Endothelial cell (in vitro differentiated cells): ENCODE data around the gene GALM. TPM values are rescaled to one million over a fixed set of nuclear protein-coding genes. Genes with fewer than 3 reads are reported as not detected.
A peak's percentile ranks its signal among the peaks of the same experiment; 100 is the strongest.

ENCODE experiments used
- DNase-seq: peaks from one replicate; pipeline ENCODE4 v3.0.0; 2021; ENCODE audit warnings: low spot score
- H3K27ac Mint-ChIP-seq: one replicate; pipeline ENCODE4 v1.8.0; 2021; ENCODE audit warnings: mixed read lengths, inconsistent platforms; ENCODE audit not compliant: unreplicated experiment
- H3K27me3 Mint-ChIP-seq: one replicate; pipeline ENCODE4 v1.8.0; 2021; ENCODE audit warnings: mild to moderate bottlenecking, moderate library complexity, mixed read lengths, inconsistent platforms; ENCODE audit not compliant: unreplicated experiment
- H3K36me3 Mint-ChIP-seq: one replicate; pipeline ENCODE4 v1.8.0; 2021; ENCODE audit warnings: mild to moderate bottlenecking, low read depth, mixed read lengths, inconsistent platforms; ENCODE audit not compliant: unreplicated experiment
- H3K4me1 Mint-ChIP-seq: one replicate; pipeline ENCODE4 v1.8.0; 2021; ENCODE audit warnings: mild to moderate bottlenecking, mixed read lengths, inconsistent platforms; ENCODE audit not compliant: unreplicated experiment
- H3K4me3 Mint-ChIP-seq: one replicate; pipeline ENCODE4 v1.8.0; 2021; ENCODE audit warnings: mild to moderate bottlenecking, mixed read lengths, inconsistent platforms; ENCODE audit not compliant: unreplicated experiment
- H3K9me3 Mint-ChIP-seq: one replicate; pipeline ENCODE4 v1.8.0; 2021; ENCODE audit warnings: mixed read lengths, inconsistent platforms; ENCODE audit not compliant: unreplicated experiment
- total RNA-seq: library from RNA; stranded (reverse); fragmentation: NEBNext Ultra II Directional; extraction: Animal tissue kit (Norgen Biotek cat#: 25700); gene quantifications from one replicate; pipeline ENCODE4 v1.2.1, GENCODE V29; 2021; ENCODE audit not compliant: unreplicated experiment
- TF ChIP-seq, protein P1 (sequence below): fragments of 200-600 bp; sonication (generic); IDR thresholded peaks from one replicate; pipeline ENCODE4 v1.5.0; 2021; ENCODE audit warnings: antibody characterized with exemption; ENCODE audit not compliant: unreplicated experiment

The GALM gene
- total RNA-seq, 1 donor from 2014 or later = 13.0 TPM

DNA sequence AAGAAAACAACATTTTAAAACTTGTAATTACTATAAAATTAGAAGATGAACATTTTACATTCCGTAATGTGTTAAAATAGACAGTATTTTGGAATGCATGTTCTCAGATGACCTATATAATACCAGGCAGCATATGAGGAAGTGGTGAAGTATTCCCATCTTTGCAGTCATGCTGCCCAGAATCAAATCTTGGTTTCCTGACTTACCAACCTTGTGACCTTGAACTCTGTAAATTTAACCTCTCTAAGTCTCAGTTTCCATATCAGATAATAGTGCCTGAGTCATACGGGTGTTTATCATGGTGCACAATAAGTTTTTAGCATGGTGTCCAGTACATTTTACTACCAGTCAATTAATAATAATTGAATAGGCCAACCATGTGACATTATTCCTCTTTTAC lies 7.3 kb upstream of the GALM start:
- Mint-ChIP-seq H3K9me3 (no peaks in the 10 kb centered on the region), H3K4me3 (no peak overlapping the region)
- TF ChIP-seq, protein P1, sequence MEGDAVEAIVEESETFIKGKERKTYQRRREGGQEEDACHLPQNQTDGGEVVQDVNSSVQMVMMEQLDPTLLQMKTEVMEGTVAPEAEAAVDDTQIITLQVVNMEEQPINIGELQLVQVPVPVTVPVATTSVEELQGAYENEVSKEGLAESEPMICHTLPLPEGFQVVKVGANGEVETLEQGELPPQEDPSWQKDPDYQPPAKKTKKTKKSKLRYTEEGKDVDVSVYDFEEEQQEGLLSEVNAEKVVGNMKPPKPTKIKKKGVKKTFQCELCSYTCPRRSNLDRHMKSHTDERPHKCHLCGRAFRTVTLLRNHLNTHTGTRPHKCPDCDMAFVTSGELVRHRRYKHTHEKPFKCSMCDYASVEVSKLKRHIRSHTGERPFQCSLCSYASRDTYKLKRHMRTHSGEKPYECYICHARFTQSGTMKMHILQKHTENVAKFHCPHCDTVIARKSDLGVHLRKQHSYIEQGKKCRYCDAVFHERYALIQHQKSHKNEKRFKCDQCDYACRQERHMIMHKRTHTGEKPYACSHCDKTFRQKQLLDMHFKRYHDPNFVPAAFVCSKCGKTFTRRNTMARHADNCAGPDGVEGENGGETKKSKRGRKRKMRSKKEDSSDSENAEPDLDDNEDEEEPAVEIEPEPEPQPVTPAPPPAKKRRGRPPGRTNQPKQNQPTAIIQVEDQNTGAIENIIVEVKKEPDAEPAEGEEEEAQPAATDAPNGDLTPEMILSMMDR = no peak

DNA sequence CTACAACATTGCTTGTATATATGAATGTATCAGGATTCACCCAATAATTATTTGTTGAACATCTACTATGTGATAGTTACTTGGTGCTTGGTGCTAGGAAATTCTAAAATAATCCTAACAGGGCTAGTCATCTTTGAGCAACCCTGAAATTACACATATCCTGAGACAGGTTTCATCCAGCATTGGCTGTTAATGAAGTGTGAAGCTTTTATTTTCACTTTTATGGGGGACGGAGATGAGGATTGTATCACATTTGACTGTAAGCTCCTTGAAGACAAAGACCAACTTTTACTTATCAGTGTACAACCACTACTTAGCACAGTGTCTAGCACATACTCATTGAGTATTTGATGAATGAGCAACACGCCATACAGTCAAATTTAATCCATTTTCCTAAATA lies 6.8 kb upstream of the GALM start:
- Mint-ChIP-seq H3K4me1 (no peaks in the 10 kb centered on the region), H3K4me3 (no peak overlapping the region), H3K36me3 (no peaks in the 10 kb centered on the region), H3K9me3 (no peaks in the 10 kb centered on the region), H3K27me3 (peaks cover 3% of the 10 kb centered on the region), H3K27ac (no peak overlapping the region)
- no peak for DNase-seq
- TF ChIP-seq, protein P1 = no peak

More for the DNA sequence above, 7.3 kb upstream of the GALM start:
- no peak overlapping the region for H3K27ac Mint-ChIP-seq
- no peaks in the 10 kb centered on the region for H3K36me3 Mint-ChIP-seq
- no peaks in the 10 kb centered on the region for H3K4me1 Mint-ChIP-seq
- DNase-seq = no peak
- H3K27me3 Mint-ChIP-seq = peaks cover 3% of the 10 kb centered on the region

DNA sequence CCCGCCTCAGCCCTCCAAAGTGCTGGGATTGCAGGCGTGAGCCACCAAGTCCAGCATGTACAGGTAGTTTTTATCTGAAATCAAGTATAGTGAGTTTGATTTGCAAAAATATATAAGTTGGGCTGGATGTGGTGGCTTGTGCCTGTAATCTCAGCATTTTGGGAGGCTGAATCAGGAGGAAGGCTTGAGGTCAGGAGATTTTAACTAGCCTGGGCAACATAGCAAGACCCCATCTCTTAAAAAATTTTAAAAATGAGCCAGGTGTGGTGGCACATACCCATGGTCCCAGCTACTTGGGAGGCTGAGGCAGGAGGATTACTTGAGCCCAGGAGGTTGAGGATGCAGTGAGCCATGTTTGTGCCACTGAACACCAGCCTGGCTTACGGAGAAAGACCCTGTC lies 5.6 kb upstream of the GALM start:
- H3K36me3 Mint-ChIP-seq = no peaks in the 10 kb centered on the region
- H3K4me1 Mint-ChIP-seq = no peaks in the 10 kb centered on the region
- no peak overlapping the region for H3K27ac Mint-ChIP-seq
- H3K9me3 Mint-ChIP-seq = no peaks in the 10 kb centered on the region
- no peak for DNase-seq
- no peak overlapping the region for H3K4me3 Mint-ChIP-seq
- peaks cover 3% of the 10 kb centered on the region for H3K27me3 Mint-ChIP-seq
- TF ChIP-seq, protein P1 = no peak

DNA sequence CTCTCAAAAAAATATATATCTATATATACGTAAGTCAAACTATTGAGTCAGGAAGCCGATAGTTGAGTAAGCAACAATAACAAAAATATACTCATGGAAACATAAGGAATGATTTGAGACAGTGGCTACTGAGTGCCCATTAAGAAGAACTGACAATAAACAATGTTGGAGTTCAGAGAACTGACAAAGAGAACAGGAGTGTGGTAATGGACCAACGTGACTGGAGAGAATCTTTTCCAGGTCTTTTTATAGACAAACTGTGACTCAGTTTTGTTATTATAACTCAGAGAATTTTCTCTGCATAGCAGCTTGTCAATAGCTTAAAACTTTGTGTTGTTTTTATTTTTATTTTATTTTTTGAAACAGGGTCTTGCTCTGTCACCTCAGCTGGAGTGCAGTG lies 4.6 kb upstream of the GALM start:
- peaks cover 4% of the 10 kb centered on the region for H3K4me1 Mint-ChIP-seq
- H3K36me3 Mint-ChIP-seq = no peaks in the 10 kb centered on the region
- TF ChIP-seq, protein P1 = no peak
- no peak overlapping the region for H3K4me3 Mint-ChIP-seq
- H3K27me3 Mint-ChIP-seq = peaks cover 2% of the 10 kb centered on the region
- no peaks in the 10 kb centered on the region for H3K9me3 Mint-ChIP-seq
- H3K27ac Mint-ChIP-seq = no peak overlapping the region
- DNase-seq = no peak

DNA sequence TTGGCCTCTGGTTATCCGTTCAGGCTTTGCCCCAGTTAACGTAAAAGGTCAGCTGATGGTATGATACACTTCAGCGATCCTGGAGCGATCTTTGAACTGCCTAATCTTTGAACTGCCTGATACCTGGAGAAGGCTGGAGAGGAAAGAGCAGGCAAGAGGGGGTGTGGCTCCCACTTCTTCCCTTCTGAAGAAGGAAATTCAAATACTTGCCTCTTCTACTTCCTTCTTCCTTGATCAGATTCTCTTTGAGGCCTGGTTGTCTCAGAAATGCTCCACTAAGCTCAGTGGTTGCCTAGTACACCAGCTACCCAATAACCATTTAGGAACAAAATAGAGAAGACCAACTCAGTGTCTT lies 619 bp downstream of the GALM start:
- H3K27me3 Mint-ChIP-seq = peaks cover 2% of the 10 kb centered on the region
- peak overlapping the region; percentile 53 for H3K27ac Mint-ChIP-seq
- peak overlapping the region; percentile 91 for H3K4me3 Mint-ChIP-seq
- peak; percentile 6 for DNase-seq
- H3K36me3 Mint-ChIP-seq = no peaks in the 10 kb centered on the region
- TF ChIP-seq, protein P1 = no peak
- peaks cover 16% of the 10 kb centered on the region for H3K4me1 Mint-ChIP-seq
- H3K9me3 Mint-ChIP-seq = no peaks in the 10 kb centered on the region
